ENCODE measurements around the gene CDC42BPG.

Gene CDC42BPG

DNA sequence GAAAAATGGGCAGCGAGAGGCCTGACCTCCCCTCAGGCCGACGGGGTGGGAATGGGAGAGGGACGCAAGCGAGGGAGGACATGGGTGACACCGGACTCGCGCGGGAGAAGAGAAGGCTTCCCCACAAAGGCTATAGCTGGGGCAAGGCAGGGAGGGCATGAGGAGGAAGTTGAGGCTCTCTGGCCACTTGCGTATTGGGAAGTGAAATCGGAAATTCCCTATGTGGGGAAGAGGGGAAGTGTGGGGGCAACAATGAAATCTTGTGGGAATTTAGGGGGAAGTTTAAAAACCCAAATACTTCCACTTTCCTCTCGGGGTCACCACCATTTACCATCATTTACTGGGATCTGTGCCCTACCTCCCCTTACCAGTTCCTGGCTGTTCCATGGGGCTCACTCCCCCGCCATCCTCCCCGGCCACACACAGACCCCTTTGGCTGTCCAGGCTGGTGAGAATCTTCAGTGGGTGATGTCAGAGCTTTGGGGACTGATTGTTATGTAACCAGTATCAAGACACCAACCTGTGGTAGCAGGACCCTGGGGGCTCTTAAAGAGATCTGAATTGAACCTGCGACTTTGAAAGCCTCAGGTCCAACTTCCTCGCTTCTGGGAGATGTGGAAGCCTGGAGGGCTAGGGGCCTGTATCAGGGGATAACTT is 34.9 kb upstream of the CDC42BPG start:
- TF ChIP-seq, protein P1, sequence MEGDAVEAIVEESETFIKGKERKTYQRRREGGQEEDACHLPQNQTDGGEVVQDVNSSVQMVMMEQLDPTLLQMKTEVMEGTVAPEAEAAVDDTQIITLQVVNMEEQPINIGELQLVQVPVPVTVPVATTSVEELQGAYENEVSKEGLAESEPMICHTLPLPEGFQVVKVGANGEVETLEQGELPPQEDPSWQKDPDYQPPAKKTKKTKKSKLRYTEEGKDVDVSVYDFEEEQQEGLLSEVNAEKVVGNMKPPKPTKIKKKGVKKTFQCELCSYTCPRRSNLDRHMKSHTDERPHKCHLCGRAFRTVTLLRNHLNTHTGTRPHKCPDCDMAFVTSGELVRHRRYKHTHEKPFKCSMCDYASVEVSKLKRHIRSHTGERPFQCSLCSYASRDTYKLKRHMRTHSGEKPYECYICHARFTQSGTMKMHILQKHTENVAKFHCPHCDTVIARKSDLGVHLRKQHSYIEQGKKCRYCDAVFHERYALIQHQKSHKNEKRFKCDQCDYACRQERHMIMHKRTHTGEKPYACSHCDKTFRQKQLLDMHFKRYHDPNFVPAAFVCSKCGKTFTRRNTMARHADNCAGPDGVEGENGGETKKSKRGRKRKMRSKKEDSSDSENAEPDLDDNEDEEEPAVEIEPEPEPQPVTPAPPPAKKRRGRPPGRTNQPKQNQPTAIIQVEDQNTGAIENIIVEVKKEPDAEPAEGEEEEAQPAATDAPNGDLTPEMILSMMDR (IDR thresholded peaks at IDR 0.05; ENCODE audit: low read depth, low read length, missing control alignments), result no peak
- in situ Hi-C loops (cut with HindIII; ENCODE audit: low sequenced_read_pairs), result no loop called here
- no peak for DNase-seq (ENCODE audit: low read depth)
- peak overlapping the region; percentile 99 for H3K4me3 ChIP-seq (ENCODE audit: low read depth, low read length)

DNA sequence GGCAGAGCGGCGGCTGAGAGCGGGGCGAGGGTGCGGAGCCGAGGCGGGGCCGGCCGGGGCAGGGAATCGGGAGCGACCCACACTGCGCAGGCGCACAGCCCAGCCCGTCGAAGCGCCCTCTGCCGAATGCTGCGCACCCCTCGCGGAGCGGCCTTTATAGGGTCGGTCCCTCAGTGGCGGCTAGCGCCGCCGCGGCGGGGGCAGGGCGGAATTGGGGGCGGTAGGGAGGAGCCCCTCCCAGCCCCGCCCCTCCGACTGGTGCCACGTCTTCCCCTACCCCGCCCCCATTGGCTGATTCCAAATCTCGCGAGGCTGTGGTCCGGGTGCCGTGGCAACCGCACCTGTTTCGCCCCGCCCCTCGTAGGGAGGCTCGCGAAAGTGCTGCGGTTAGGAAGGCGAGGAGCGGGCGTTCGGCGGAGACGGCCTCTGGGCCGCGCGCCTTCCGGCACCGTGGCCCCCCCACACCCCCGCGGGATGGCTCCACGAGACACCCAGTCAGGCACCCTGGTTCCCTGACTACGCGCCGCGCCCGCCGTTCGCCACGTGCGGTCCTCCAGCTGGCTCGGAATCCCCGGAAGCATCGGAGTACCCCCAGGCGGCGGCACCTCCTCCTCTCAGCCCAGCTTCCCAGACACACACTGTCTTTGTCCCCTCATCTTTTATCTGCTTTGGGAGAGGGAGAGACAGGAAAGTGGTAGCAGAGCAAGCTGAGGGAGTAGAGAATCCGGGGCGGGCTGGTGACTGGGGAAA is 34.2 kb upstream of the CDC42BPG start, which contains the start of gene EHD1:
Gene EHD1, minus strand, starts transcription at position 128 of the 750 bp plus-strand sequence. CDS start 157 bp downstream, outside the sequence.
- in situ Hi-C loops (cut with HindIII; ENCODE audit: low sequenced_read_pairs), result no loop called here
- DNase-seq (ENCODE audit: low read depth), result peak; percentile 93
- peak within 1 kb of the TSS; percentile 99 for H3K4me3 ChIP-seq (ENCODE audit: low read depth, low read length)
- TF ChIP-seq, protein P1 (IDR thresholded peaks at IDR 0.05; ENCODE audit: low read depth, low read length, missing control alignments), result peak; percentile 55

DNA sequence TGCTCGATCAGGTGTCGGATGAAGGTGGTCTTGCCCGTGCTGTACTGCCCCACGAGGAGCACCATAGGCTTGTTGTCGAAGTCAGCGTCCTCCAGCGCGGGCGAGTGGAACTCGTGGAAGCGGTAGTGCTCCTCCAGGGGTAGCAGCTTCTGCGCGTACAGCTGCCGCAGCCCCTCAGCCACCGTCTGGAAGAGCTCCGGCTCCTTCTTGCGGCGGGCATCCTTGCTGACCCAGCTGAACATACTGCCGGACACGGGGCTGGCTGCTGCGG is 33.7 kb upstream of the CDC42BPG start:
- no peak for DNase-seq (ENCODE audit: low read depth)
- in situ Hi-C loops (cut with HindIII; ENCODE audit: low sequenced_read_pairs), result no loop called here
- TF ChIP-seq, protein P1 (IDR thresholded peaks at IDR 0.05; ENCODE audit: low read depth, low read length, missing control alignments), result no peak
- peak overlapping the region; percentile 99 for H3K4me3 ChIP-seq (ENCODE audit: low read depth, low read length)

DNA sequence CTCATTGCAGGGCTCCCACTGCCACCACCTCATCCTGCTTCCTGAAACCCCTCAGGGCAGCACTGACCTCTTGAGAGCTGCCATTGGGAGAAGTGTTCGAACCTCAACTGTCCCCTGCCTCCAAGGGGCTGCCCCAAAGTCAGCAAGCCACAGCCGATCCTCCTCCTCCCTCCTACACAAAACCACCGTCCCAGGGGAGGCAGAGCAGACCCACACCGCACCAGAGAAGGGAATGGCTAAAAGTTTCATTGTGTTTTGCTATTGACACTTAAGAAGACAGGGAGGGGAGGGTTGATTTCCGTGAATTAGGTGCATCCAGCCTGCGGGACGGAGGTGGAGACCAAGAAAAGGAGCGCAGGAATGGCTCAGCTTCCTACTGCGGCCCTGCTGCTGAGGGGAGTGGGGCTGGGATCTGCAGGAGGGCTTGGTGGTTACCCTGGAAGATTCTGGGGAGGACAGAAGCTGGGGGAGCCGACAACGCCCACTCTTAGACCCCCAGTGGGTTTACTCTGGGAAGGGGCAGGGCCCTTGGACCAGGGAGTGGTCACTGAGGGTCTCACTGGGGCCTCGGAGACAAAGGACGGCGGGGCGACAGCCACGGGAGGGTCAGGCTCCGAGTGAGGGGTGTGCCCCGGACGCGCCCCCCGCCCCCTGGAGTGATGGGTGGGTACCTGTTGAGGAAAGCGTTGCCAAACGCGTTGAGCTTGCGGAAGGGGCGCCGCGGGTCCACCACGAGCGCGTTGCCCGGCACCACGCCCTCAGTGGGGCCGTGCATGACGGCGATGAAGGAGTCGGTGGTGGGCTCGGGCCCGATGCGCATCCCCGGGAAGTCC is 33.2 kb upstream of the CDC42BPG start:
- H3K4me3 ChIP-seq (ENCODE audit: low read depth, low read length), result peak overlapping the region; percentile 99
- in situ Hi-C loops (cut with HindIII; ENCODE audit: low sequenced_read_pairs), result no loop called here
- no peak for DNase-seq (ENCODE audit: low read depth)
- TF ChIP-seq, protein P1 (IDR thresholded peaks at IDR 0.05; ENCODE audit: low read depth, low read length, missing control alignments), result no peak

DNA sequence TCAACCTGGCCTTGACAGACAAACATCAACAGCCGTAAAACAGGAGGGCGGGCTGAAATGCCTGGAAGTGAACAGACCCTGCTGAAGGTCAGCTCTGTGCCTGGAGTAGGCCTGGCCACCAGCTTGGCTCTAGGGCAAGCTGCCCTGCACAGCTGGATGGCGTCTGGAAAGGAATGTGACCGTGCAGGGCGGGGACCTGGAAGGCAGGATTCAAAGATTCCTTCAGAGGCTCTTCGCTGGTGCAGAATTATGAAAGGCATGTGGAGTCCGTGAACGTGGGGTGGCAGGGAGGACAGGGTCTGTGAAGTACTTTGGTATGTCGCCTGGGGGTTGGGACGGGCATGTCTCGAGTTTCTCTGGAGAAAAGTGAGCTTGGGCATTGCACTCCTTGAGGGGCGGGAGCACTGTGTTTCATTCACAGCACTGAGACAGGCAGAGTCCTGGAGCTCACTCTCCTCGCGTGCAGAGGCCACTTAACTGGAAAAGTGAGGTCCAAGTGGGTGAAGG is 32.4 kb upstream of the CDC42BPG start:
- in situ Hi-C loops (cut with HindIII; ENCODE audit: low sequenced_read_pairs), result no loop called here
- TF ChIP-seq, protein P1 (IDR thresholded peaks at IDR 0.05; ENCODE audit: low read depth, low read length, missing control alignments), result no peak
- no peak for DNase-seq (ENCODE audit: low read depth)
- H3K4me3 ChIP-seq (ENCODE audit: low read depth, low read length), result peak overlapping the region; percentile 99

DNA sequence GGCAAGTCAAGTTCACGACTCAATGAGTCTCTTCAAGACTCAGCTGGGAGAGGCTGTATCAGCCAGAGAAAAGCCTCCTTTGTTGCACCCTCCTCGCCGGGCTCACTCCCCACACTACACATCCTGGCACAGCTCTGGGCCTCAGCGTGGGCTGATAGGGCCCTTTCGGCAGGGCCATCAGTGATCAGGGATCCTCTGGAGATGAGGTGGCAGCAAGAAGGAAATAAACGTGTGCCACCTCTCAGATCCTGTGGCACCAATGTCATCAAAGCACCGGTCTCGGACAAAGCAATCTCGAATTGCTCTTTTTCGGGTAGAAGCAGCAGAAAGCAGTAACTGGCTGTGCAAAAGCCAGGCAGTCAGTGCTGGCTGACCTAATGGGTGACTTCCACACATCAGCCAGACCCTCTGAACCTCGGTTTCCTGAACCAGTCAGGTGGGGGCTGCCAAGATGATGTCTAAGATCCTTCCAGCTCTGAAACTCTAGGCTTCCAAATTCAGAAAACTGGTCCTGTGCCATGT is 31.8 kb upstream of the CDC42BPG start:
- DNase-seq (ENCODE audit: low read depth), result no peak
- in situ Hi-C loops (cut with HindIII; ENCODE audit: low sequenced_read_pairs), result no loop called here

More for the DNA sequence above, 31.8 kb upstream of the CDC42BPG start:
- peak overlapping the region; percentile 99 for H3K4me3 ChIP-seq (ENCODE audit: low read depth, low read length)
- TF ChIP-seq, protein P1 (IDR thresholded peaks at IDR 0.05; ENCODE audit: low read depth, low read length, missing control alignments), result no peak
